IPS-18c (cell line): ENCODE results near the gene COX7B2.

Experiments
- H3K4me3 ChIP-seq: 2 replicates; pipeline ENCODE4 v1.7.0; 2013; ENCODE audit warnings: low read depth, mild to moderate bottlenecking, low read length, moderate library complexity; ENCODE audit not compliant: insufficient read depth
- H3K9me3 ChIP-seq: one replicate; pipeline ENCODE4 v1.6.1; 2013; ENCODE audit warnings: mild to moderate bottlenecking, low read length, moderate library complexity; ENCODE audit not compliant: control insufficient read depth, insufficient read depth

The COX7B2 gene

GRCh38 chr4:46909078-46909477 is at the start of gene COX7B2:
COX7B2 (minus strand) TSS chr4:46909245; CDS start chr4:46735192, 174,053 bp downstream.
- no peak within 1 kb of the TSS for H3K4me3 ChIP-seq
- H3K9me3 ChIP-seq, result no peaks in the 10 kb centered on the region

GRCh38 chr4:46956451-46956850 is 47.4 kb upstream of the COX7B2 start:
- Histone ChIP-seq H3K9me3 (no peaks in the 10 kb centered on the region), H3K4me3 (no peak overlapping the region)

GRCh38 chr4:46955601-46956000 is 46.6 kb upstream of the COX7B2 start:
- H3K9me3 ChIP-seq, result no peaks in the 10 kb centered on the region
- no peak overlapping the region for H3K4me3 ChIP-seq

- H3K9me3 ChIP-seq, result no peaks in the 10 kb centered on the region
- H3K4me3 ChIP-seq, result no peak overlapping the region
These were observed 45.6 kb upstream of the COX7B2 start for GRCh38 chr4:46954643-46955042.

GRCh38 chr4:46953564-46953963 is 44.5 kb upstream of the COX7B2 start:
- H3K9me3 ChIP-seq, result no peaks in the 10 kb centered on the region

GRCh38 chr4:46952451-46952850 is 43.4 kb upstream of the COX7B2 start:
- no peak overlapping the region for H3K4me3 ChIP-seq
- H3K9me3 ChIP-seq, result no peaks in the 10 kb centered on the region

More at GRCh38 chr4:46953564-46953963, 44.5 kb upstream of the COX7B2 start:
- H3K4me3 ChIP-seq, result no peak overlapping the region

- H3K9me3 ChIP-seq, result no peaks in the 10 kb centered on the region
These were observed 41.8 kb upstream of the COX7B2 start for GRCh38 chr4:46950826-46951225.

GRCh38 chr4:46949822-46950221 is 40.8 kb upstream of the COX7B2 start:
- H3K9me3 ChIP-seq, result no peaks in the 10 kb centered on the region
- no peak overlapping the region for H3K4me3 ChIP-seq

More at GRCh38 chr4:46950826-46951225, 41.8 kb upstream of the COX7B2 start:
- H3K4me3 ChIP-seq, result no peak overlapping the region

GRCh38 chr4:46947541-46947940 is 38.5 kb upstream of the COX7B2 start:
- Histone ChIP-seq H3K9me3 (no peaks in the 10 kb centered on the region), H3K4me3 (no peak overlapping the region)

GRCh38 chr4:46946919-46947536 is 38.0 kb upstream of the COX7B2 start:
- Histone ChIP-seq H3K9me3 (no peaks in the 10 kb centered on the region), H3K4me3 (no peak overlapping the region)

- no peak overlapping the region for H3K4me3 ChIP-seq
- no peaks in the 10 kb centered on the region for H3K9me3 ChIP-seq
These were observed 36.0 kb upstream of the COX7B2 start for GRCh38 chr4:46945062-46945461.

- no peak overlapping the region for H3K4me3 ChIP-seq
- H3K9me3 ChIP-seq, result no peaks in the 10 kb centered on the region
These were observed 35.3 kb upstream of the COX7B2 start for GRCh38 chr4:46944345-46944744.

- H3K4me3 ChIP-seq, result no peak overlapping the region
These were observed 28.4 kb upstream of the COX7B2 start for GRCh38 chr4:46937493-46937892.

GRCh38 chr4:46934726-46935125 is 25.7 kb upstream of the COX7B2 start:
- Histone ChIP-seq H3K9me3 (no peaks in the 10 kb centered on the region), H3K4me3 (no peak overlapping the region)

More at GRCh38 chr4:46937493-46937892, 28.4 kb upstream of the COX7B2 start:
- no peaks in the 10 kb centered on the region for H3K9me3 ChIP-seq

GRCh38 chr4:46933686-46934085 is 24.6 kb upstream of the COX7B2 start:
- Histone ChIP-seq H3K9me3 (no peaks in the 10 kb centered on the region), H3K4me3 (no peak overlapping the region)

GRCh38 chr4:46931981-46932380 is 22.9 kb upstream of the COX7B2 start:
- H3K9me3 ChIP-seq, result no peaks in the 10 kb centered on the region

GRCh38 chr4:46930891-46931290 is 21.8 kb upstream of the COX7B2 start:
- no peak overlapping the region for H3K4me3 ChIP-seq
- no peaks in the 10 kb centered on the region for H3K9me3 ChIP-seq

More at GRCh38 chr4:46931981-46932380, 22.9 kb upstream of the COX7B2 start:
- no peak overlapping the region for H3K4me3 ChIP-seq

GRCh38 chr4:46927201-46927600 is 18.2 kb upstream of the COX7B2 start:
- Histone ChIP-seq H3K9me3 (no peaks in the 10 kb centered on the region), H3K4me3 (no peak overlapping the region)
